NCI-H2107 (cell line): Measurements from ENCODE around the gene GMFB.

ENCODE experiments used
- DNase-seq: peaks from one replicate; lab custom pipeline; 2025; lab: John Stamatoyannopoulos, UW

GMFB gene

GRCh38 chr14:54490445-54491175 is 1.8 kb upstream of the GMFB start:
- no peak for DNase-seq

- no peak for DNase-seq
Observed at GRCh38 chr14:54489731-54490444, 1.1 kb upstream of the GMFB start.

- DNase-seq = no peak
Observed at GRCh38 chr14:54489318-54489683, 521 bp upstream of the GMFB start.

GRCh38 chr14:54488318-54488645 is 498 bp downstream of the GMFB start:
- no peak for DNase-seq

- no peak for DNase-seq
Observed at GRCh38 chr14:54487771-54488170, 1.0 kb downstream of the GMFB start.

- DNase-seq = no peak
Observed at GRCh38 chr14:54486685-54487084, 2.1 kb downstream of the GMFB start.

GRCh38 chr14:54483846-54484245 is 4.9 kb downstream of the GMFB start:
- DNase-seq = no peak

GRCh38 chr14:54483073-54483745 is 5.6 kb downstream of the GMFB start:
- no peak for DNase-seq

- DNase-seq = no peak
Observed at GRCh38 chr14:54481695-54482094, 7.1 kb downstream of the GMFB start.

- no peak for DNase-seq
Observed at GRCh38 chr14:54480830-54481562, 7.8 kb downstream of the GMFB start.

- no peak for DNase-seq
Observed at GRCh38 chr14:54478636-54479215, 10.1 kb downstream of the GMFB start.

GRCh38 chr14:54475911-54476310 is 12.9 kb downstream of the GMFB start:
- DNase-seq = no peak

- DNase-seq = no peak
Observed at GRCh38 chr14:54475187-54475899, 13.4 kb downstream of the GMFB start.

GRCh38 chr14:54474232-54474793 is 14.5 kb downstream of the GMFB start:
- no peak for DNase-seq

- no peak for DNase-seq
Observed at GRCh38 chr14:54472315-54472714, 16.5 kb downstream of the GMFB start.

- no peak for DNase-seq
Observed at GRCh38 chr14:54471641-54472040, 17.1 kb downstream of the GMFB start.

- DNase-seq = no peak
Observed at GRCh38 chr14:54470701-54471100, 18.1 kb downstream of the GMFB start.

- DNase-seq = no peak
Observed at GRCh38 chr14:54467280-54467679, 21.5 kb downstream of the GMFB start.

GRCh38 chr14:54465654-54466053 is 23.1 kb downstream of the GMFB start:
- no peak for DNase-seq

GRCh38 chr14:54462048-54462447 is 26.7 kb downstream of the GMFB start:
- no peak for DNase-seq

GRCh38 chr14:54459106-54459505 is 29.7 kb downstream of the GMFB start:
- DNase-seq = no peak
